Measurements from ENCODE around the gene B3GNT8. TPM values are rescaled to one million over a fixed set of nuclear protein-coding genes. Genes with fewer than 3 reads are reported as not detected.

Gene B3GNT8
- total and polyA plus RNA-seq, 2 of the 8 experiments (the other 6 are each of a cell fraction or from before 2014, with no cell fraction given) = 0.67 to 0.86 TPM

DNA sequence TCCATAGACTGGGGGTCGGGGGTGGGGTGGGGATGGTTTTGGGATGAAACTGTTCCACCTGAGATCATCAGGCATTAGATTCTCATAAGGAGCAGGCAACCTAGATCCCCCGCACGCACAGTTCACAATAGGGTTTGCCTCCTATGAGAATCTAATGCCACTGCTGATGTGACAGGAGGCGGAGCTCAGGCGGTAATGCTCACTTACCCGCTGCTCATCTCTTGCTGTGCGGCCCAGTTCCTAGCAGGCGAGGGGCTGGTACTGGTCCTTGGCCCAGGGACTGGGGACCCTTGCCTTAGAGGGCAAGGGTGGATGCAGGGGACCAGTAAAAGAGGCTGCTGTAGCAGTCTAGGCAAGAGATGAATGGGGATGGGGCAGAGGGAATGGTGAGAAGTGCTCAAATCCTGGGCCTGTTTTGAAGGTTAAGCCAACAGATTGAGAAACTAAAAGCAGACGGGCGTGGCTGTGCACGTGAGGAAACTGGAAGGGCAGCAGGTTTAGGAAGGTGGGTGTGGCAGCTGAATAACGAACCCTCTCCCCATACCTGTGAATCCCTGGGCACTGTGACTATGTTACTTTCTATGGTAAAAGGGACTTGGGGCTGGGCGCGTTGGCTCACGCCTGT, 14.3 kb upstream of the B3GNT8 start:
- Histone ChIP-seq H3K56ac (replicated peaks; ENCODE audit: insufficient read length, low read depth, low read length) (no peak overlapping the region), H2BK12ac (ENCODE audit: low read depth, low read length) (no peak overlapping the region), H3K36me3 (ENCODE audit: control insufficient read depth in 2 of 4, insufficient read depth in 4 of 4, low read length in 3 of 4) (peaks cover 0 to 6% (median 2%) of the 10 kb centered on the region in 4 experiments; a peak in 2 of 8 replicates), H4K8ac (ENCODE audit: extremely low read depth, insufficient read depth, low read length) (no peak overlapping the region), H3K4me2 (ENCODE audit: insufficient read depth in 1 of 2, low read depth in 2 of 2, low read length in 2 of 2) (no peak overlapping the region), H3K23me2 (ENCODE audit: low read depth, low read length) (peaks cover 2% of the 10 kb centered on the region; the same call in 1 of the 2 replicates), H3K79me1 (ENCODE audit: low read depth, low read length) (0 out of 2 replicates have a peak, but pooled peaks cover 4% of the 10 kb centered on the region), H3K9ac (replicated peaks in 1 of 4; ENCODE audit: extremely low read depth in 1 of 4, low read depth in 3 of 4, low read length in 3 of 4) (no peak overlapping the region), H3K18ac (ENCODE audit: extremely low read depth, low read length) (no peak overlapping the region), H3K9me3 (ENCODE audit: insufficient read depth in 2 of 2, low read depth in 1 of 2, low read length in 1 of 2) (no peaks in the 10 kb centered on the region), H2BK20ac (ENCODE audit: low read length) (no peak overlapping the region), H3K14ac (ENCODE audit: insufficient read length) (no peak overlapping the region), H2AFZ (ENCODE audit: low read length) (no peak overlapping the region), H4K91ac (replicated peaks; ENCODE audit: insufficient read length, low read length) (no peak overlapping the region), H3K23ac (ENCODE audit: insufficient read length) (no peak overlapping the region), H3K27ac (ENCODE audit: low read depth, low read length) (no peak overlapping the region), H3K79me2 (ENCODE audit: control insufficient read depth in 1 of 2, insufficient read depth in 2 of 2, low read length in 2 of 2) (peaks cover 0 to 8% of the 10 kb centered on the region in 2 experiments; a peak in 1 of 4 replicates), H3K4ac (replicated peaks; ENCODE audit: insufficient read length, low read depth, low read length) (no peak overlapping the region), H2BK5ac (ENCODE audit: low read depth, low read length) (no peak overlapping the region), H2AK5ac (ENCODE audit: low read depth, low read length) (no peak overlapping the region), H3K4me1 (replicated peaks in 1 of 4; ENCODE audit: control insufficient read depth in 3 of 4, insufficient read depth in 4 of 4, low read length in 3 of 4) (no peaks in the 10 kb centered on the region), H4K20me1 (replicated peaks in 1 of 2; ENCODE audit: control insufficient read depth in 1 of 2, insufficient read depth in 2 of 2, low read length in 2 of 2) (no peaks in the 10 kb centered on the region), H3K4me3 (ENCODE audit: extremely low read depth in 1 of 4, insufficient read depth in 2 of 4, low read depth in 3 of 4, low read length in 4 of 4) (no peak overlapping the region), H2BK120ac (replicated peaks; ENCODE audit: low read depth, low read length) (no peak overlapping the region), H3K27me3 (replicated peaks in 1 of 4; ENCODE audit: control insufficient read depth in 3 of 4, extremely low read depth in 1 of 4, insufficient read depth in 3 of 4, low read length in 3 of 4) (no peaks in the 10 kb centered on the region), H4K5ac (ENCODE audit: insufficient read length, low read depth, low read length) (no peak overlapping the region), H2BK15ac (ENCODE audit: low read length) (no peak overlapping the region)
- FAIRE-seq = no peak
- POLR2A ChIA-PET (ENCODE audit: partially characterized antibody) = interaction anchor here (0.6 to 6.4 kb wide), 2 partner anchors 14 to 887 kb away, joined by 3 to 87 read pairs; partner anchors contain the start of gene B3GNT8
- DNase-seq (ENCODE audit: low read depth in 1 of 2, low spot score in 2 of 2) = no peak
- CTCF ChIA-PET (ENCODE audit: partially characterized antibody) = interaction anchor here (1.0 to 20.4 kb wide), 3 partner anchors 123 to 250 kb away, joined by 3 to 364 read pairs (median 4); no protein-coding TSS in a partner anchor
- 74% methylated on average over 13 of the region's 15 CpGs; no CpG with 5 or more reads in 1 of the 2 experiments for WGBS, 2 experiments (ENCODE audit: extremely low coverage in 1 of 2, insufficient coverage in 1 of 2, insufficient read length in 1 of 2, insufficient replicate concordance in 2 of 2, low coverage in 1 of 2, low lambda C conversion rate in 2 of 2, missing lambda C conversion rate in 1 of 2)
- TF ChIP-seq MAFK (IDR thresholded peaks at IDR 0.05; ENCODE audit: low read depth, low read length) (no peak), POU5F1 (IDR thresholded peaks at IDR 0.05; ENCODE audit: low read depth, low read length) (no peak), KDM1A (IDR thresholded peaks at IDR 0.05; ENCODE audit: borderline replicate concordance, low read length) (no peak), SIN3A (conservative IDR thresholded peaks at IDR 0.05 in 1 of 2, IDR thresholded peaks at IDR 0.05 in 1 of 2; ENCODE audit: low read depth in 1 of 2, low read length in 2 of 2) (no peak), KDM4A (IDR thresholded peaks at IDR 0.05; ENCODE audit: low read depth, low read length, severe bottlenecking) (no peak), BACH1 (IDR thresholded peaks at IDR 0.05; ENCODE audit: low read length) (no peak), JUN (IDR thresholded peaks at IDR 0.05; ENCODE audit: low read depth, low read length) (no peak), SUZ12 (IDR thresholded peaks at IDR 0.05; ENCODE audit: low read length) (no peak), HDAC6 (IDR thresholded peaks at IDR 0.05; ENCODE audit: low read depth, low read length) (no peak), CTBP2 (IDR thresholded peaks at IDR 0.05; ENCODE audit: borderline replicate concordance, insufficient read depth, insufficient read length, low read length) (no peak), GABPA (IDR thresholded peaks at IDR 0.05; ENCODE audit: borderline replicate concordance, insufficient read depth, low read length) (no peak), TEAD4 (IDR thresholded peaks at IDR 0.05; ENCODE audit: low read depth, low read length) (no peak), TAF1 (IDR thresholded peaks at IDR 0.05; ENCODE audit: low read depth, low read length) (no peak)

Measured in H1 (cell line).